ENCODE results near the gene SLC30A4.

DNA sequence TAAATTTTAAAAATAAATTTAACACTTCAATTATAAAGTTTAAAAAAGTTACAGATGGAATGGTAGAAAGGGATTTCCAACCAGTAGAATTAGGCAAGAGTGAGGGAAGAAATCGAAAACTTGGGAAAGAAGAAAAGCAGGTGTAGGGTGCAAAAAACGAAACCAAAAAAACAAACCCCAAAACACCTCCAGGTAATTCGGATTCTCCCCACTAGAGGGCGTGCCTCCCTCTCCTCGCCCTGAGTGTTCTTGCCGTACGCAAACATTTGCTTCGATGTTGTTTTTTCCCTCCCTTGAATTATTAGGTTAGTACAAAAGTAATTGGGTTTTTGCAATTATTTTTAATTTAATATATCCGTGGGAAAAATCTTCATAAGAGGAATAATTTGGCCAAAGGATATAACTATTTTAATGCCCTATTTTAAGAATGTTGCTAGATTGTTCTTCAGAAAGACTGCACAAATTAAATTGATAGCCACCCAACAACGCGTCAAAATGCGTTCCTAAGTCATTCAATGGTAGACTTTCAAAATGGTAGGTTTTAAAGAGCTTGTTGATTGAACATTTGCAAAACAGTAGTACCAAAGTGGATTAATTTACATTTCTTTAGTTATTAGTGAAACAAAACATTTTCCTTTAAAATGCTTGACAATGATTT, 63.7 kb downstream of the SLC30A4 start:
- TF ChIP-seq POLR2A (IDR thresholded peaks at IDR 0.05) = no peak
- TF ChIP-seq, protein P1, sequence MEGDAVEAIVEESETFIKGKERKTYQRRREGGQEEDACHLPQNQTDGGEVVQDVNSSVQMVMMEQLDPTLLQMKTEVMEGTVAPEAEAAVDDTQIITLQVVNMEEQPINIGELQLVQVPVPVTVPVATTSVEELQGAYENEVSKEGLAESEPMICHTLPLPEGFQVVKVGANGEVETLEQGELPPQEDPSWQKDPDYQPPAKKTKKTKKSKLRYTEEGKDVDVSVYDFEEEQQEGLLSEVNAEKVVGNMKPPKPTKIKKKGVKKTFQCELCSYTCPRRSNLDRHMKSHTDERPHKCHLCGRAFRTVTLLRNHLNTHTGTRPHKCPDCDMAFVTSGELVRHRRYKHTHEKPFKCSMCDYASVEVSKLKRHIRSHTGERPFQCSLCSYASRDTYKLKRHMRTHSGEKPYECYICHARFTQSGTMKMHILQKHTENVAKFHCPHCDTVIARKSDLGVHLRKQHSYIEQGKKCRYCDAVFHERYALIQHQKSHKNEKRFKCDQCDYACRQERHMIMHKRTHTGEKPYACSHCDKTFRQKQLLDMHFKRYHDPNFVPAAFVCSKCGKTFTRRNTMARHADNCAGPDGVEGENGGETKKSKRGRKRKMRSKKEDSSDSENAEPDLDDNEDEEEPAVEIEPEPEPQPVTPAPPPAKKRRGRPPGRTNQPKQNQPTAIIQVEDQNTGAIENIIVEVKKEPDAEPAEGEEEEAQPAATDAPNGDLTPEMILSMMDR (IDR thresholded peaks at IDR 0.05) = peak; percentile 80 to 90

Data from suprapubic skin (tissue), 3 donors.